SIG-M5 (cell line): ENCODE measurements around the gene HIVEP2.

Experiments used
- DNase-seq: peaks from one replicate; lab custom pipeline; 2025; lab: John Stamatoyannopoulos, UW

HIVEP2 gene

GRCh38 chr6:142773324-142773723 lies 171.7 kb downstream of the HIVEP2 start:
- no peak for DNase-seq

GRCh38 chr6:142771162-142771561 lies 173.8 kb downstream of the HIVEP2 start:
- no peak for DNase-seq

- DNase-seq = no peak
Measured at GRCh38 chr6:142765306-142765705, 179.7 kb downstream of the HIVEP2 start.

GRCh38 chr6:142764311-142764710 lies 180.7 kb downstream of the HIVEP2 start:
- DNase-seq = no peak

- DNase-seq = no peak
Measured at GRCh38 chr6:142763205-142763604, 181.8 kb downstream of the HIVEP2 start.

GRCh38 chr6:142761756-142762155 lies 183.2 kb downstream of the HIVEP2 start:
- no peak for DNase-seq

- DNase-seq = no peak
Measured at GRCh38 chr6:142760152-142760551, 184.8 kb downstream of the HIVEP2 start.

GRCh38 chr6:142758629-142759025 lies 186.3 kb downstream of the HIVEP2 start:
- no peak for DNase-seq

GRCh38 chr6:142757852-142758628 lies 186.9 kb downstream of the HIVEP2 start:
- no peak for DNase-seq

- no peak for DNase-seq
Measured at GRCh38 chr6:142756215-142756630, 188.8 kb downstream of the HIVEP2 start.

- no peak for DNase-seq
Measured at GRCh38 chr6:142753196-142753595, 191.8 kb downstream of the HIVEP2 start.

GRCh38 chr6:142752348-142752747 lies 192.6 kb downstream of the HIVEP2 start:
- DNase-seq = no peak

GRCh38 chr6:142751452-142751851 lies 193.5 kb downstream of the HIVEP2 start:
- DNase-seq = no peak

GRCh38 chr6:142750998-142751397 lies 194.0 kb downstream of the HIVEP2 start:
- no peak for DNase-seq

GRCh38 chr6:142749556-142749955 lies 195.4 kb downstream of the HIVEP2 start:
- no peak for DNase-seq

GRCh38 chr6:142746524-142746923 lies 198.5 kb downstream of the HIVEP2 start:
- DNase-seq = no peak

GRCh38 chr6:142744836-142745235 lies 200.1 kb downstream of the HIVEP2 start:
- no peak for DNase-seq

GRCh38 chr6:142740449-142740848 lies 204.5 kb downstream of the HIVEP2 start:
- no peak for DNase-seq

- DNase-seq = no peak
Measured at GRCh38 chr6:142738731-142739130, 206.2 kb downstream of the HIVEP2 start.

GRCh38 chr6:142738035-142738396 lies 207.0 kb downstream of the HIVEP2 start:
- DNase-seq = no peak

GRCh38 chr6:142737368-142738034 lies 207.5 kb downstream of the HIVEP2 start:
- no peak for DNase-seq

- DNase-seq = no peak
Measured at GRCh38 chr6:142735204-142735603, 209.8 kb downstream of the HIVEP2 start.

- no peak for DNase-seq
Measured at GRCh38 chr6:142732790-142733189, 212.2 kb downstream of the HIVEP2 start.

GRCh38 chr6:142731611-142732010 lies 213.4 kb downstream of the HIVEP2 start:
- no peak for DNase-seq
